GM12891 (cell line): ENCODE measurements around the gene SPOPL.
"Not testable (repeated sequence)": the region's sequence is repeated elsewhere in the genome, so short reads cannot be mapped to it uniquely, and the experiment has no call there.

Source experiments
- POLR2A ChIP-seq: IDR thresholded peaks from 2 replicates; pipeline ENCODE4 v1.6.1; 2011; ENCODE audit warnings: low read depth, low read length, control low read depth
- POLR2AphosphoS5 ChIP-seq: IDR thresholded peaks from 2 replicates; pipeline ENCODE4 v1.6.1; 2011; ENCODE audit warnings: low read depth, low read length, control low read depth

DNA sequence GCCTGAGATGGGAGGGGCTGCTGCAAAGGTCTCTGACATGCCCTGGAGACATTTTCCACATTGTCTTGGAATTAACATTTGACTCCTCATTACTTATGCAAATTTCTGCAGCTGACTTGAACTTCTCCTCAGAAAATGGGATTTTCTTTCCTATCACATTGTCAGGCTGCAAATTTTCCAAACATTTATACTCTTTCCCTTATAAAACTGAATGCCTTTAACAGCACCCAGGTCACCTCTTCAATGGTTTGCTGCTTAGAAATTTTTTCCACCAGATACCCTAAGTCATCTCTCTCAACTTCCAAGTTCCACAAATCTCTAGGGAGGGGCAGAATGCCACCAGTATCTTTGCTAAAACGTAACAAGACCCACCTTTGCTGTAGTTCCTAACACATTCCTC lies 22.8 kb downstream of the SPOPL start:
- TF ChIP-seq POLR2A, POLR2AphosphoS5: not testable (repeated sequence)
